ENCODE data around the gene RPP25L. TPM values are rescaled to one million over a fixed set of nuclear protein-coding genes. Genes with fewer than 3 reads are reported as not detected.

RPP25L gene
- polyA plus RNA-seq, 3 donors, result 20.1 to 42.3 (median 39.4) TPM

GRCh38 chr9:34568133-34568532 is 43.8 kb downstream of the RPP25L start:
- no peaks in the 10 kb centered on the region for H3K4me1 Mint-ChIP-seq
- Histone ChIP-seq H3K36me3 (replicated peaks in 1 of 2; ENCODE audit: control insufficient read depth in 1 of 2, insufficient read depth in 2 of 2, low read length in 2 of 2) (no peaks in the 10 kb centered on the region), H3K9ac (ENCODE audit: insufficient read depth, low read length, poor library complexity, severe bottlenecking) (no peak overlapping the region), H3K4me1 (ENCODE audit: control insufficient read depth in 1 of 2, insufficient read depth in 2 of 2, low read length in 2 of 2) (no peaks in the 10 kb centered on the region), H3K9me3 (replicated peaks in 1 of 2; ENCODE audit: control insufficient read depth in 1 of 2, insufficient read depth in 1 of 2, low read length in 2 of 2) (no peaks in the 10 kb centered on the region), H3K4me3 (replicated peaks in 1 of 3; ENCODE audit: low read depth in 2 of 3, low read length in 3 of 3) (no peak overlapping the region), H4K20me1 (ENCODE audit: insufficient read depth, low read length) (no peaks in the 10 kb centered on the region), H3K27me3 (ENCODE audit: control insufficient read depth in 2 of 2, insufficient read depth in 2 of 2, low read length in 2 of 2) (no peaks in the 10 kb centered on the region), H2AFZ (ENCODE audit: insufficient read depth, low read depth, low read length, poor library complexity, severe bottlenecking) (no peak overlapping the region), H3K79me2 (ENCODE audit: insufficient read depth, low read length) (no peaks in the 10 kb centered on the region), H3K27ac (ENCODE audit: low read depth in 1 of 2, low read length in 2 of 2) (no peak overlapping the region), H3K4me2 (replicated peaks; ENCODE audit: extremely low read depth, low read length, poor library complexity, severe bottlenecking) (no peak overlapping the region)
- no peak overlapping the region for H3K27ac Mint-ChIP-seq
- peaks cover 0 to 2% (median 0%) of the 10 kb centered on the region in 7 donors for H3K9me3 Mint-ChIP-seq
- H3K27me3 Mint-ChIP-seq (ENCODE audit: low read depth in 3 of 3), result peaks cover 17 to 21% (median 18%) of the 10 kb centered on the region in 3 donors
- no peak for DNase-seq
- 81% methylated on average over 3 of the region's 7 CpGs for WGBS (ENCODE audit: insufficient coverage)
- TF ChIP-seq, protein P1, sequence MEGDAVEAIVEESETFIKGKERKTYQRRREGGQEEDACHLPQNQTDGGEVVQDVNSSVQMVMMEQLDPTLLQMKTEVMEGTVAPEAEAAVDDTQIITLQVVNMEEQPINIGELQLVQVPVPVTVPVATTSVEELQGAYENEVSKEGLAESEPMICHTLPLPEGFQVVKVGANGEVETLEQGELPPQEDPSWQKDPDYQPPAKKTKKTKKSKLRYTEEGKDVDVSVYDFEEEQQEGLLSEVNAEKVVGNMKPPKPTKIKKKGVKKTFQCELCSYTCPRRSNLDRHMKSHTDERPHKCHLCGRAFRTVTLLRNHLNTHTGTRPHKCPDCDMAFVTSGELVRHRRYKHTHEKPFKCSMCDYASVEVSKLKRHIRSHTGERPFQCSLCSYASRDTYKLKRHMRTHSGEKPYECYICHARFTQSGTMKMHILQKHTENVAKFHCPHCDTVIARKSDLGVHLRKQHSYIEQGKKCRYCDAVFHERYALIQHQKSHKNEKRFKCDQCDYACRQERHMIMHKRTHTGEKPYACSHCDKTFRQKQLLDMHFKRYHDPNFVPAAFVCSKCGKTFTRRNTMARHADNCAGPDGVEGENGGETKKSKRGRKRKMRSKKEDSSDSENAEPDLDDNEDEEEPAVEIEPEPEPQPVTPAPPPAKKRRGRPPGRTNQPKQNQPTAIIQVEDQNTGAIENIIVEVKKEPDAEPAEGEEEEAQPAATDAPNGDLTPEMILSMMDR (IDR thresholded peaks at IDR 0.05), result no peak
- H3K4me3 Mint-ChIP-seq, result no peak overlapping the region
- H3K36me3 Mint-ChIP-seq, result no peaks in the 10 kb centered on the region
- intact Hi-C loops (cut with micrococcal nuclease), result no loop called here

DNA sequence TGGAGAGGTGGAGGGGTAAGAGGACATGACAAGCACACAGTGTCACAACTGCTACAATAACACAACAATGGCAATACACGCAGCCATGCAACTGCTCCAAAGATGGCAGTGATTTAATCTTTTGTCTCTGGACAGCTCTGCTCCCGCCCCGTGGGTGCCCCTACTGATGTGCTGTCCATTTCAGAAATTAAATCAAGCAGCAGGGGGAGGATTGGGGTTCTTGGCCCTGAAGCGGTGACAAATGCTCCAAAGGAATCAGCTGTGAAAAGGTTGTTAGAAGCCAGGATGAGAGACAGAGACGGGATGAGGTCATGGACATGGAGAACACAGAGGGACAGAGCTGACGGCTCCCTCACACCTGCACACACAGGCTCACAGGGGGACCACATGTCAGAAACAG is 44.9 kb downstream of the RPP25L start:
- no peaks in the 10 kb centered on the region for H3K36me3 Mint-ChIP-seq
- TF ChIP-seq, protein P1 (IDR thresholded peaks at IDR 0.05), result no peak
- no peaks in the 10 kb centered on the region for H3K36me3 ChIP-seq (replicated peaks in 1 of 2; ENCODE audit: control insufficient read depth in 1 of 2, insufficient read depth in 2 of 2, low read length in 2 of 2)
- no peak for DNase-seq
- H3K9ac ChIP-seq (ENCODE audit: insufficient read depth, low read length, poor library complexity, severe bottlenecking), result no peak overlapping the region
- intact Hi-C loops (cut with micrococcal nuclease), result no loop called here
- no peaks in the 10 kb centered on the region for H3K4me1 Mint-ChIP-seq
- no peak overlapping the region for H3K4me3 Mint-ChIP-seq
- whole genome bisulfite sequencing (ENCODE audit: insufficient coverage), result 88% methylated on average over 2 of the region's 6 CpGs
- H3K4me2 ChIP-seq (replicated peaks; ENCODE audit: extremely low read depth, low read length, poor library complexity, severe bottlenecking), result no peak overlapping the region
- H3K4me1 ChIP-seq (ENCODE audit: control insufficient read depth in 1 of 2, insufficient read depth in 2 of 2, low read length in 2 of 2), result no peaks in the 10 kb centered on the region
- H3K9me3 Mint-ChIP-seq, result peaks cover 0 to 8% (median 3%) of the 10 kb centered on the region in 7 donors
- no peak overlapping the region for H2AFZ ChIP-seq (ENCODE audit: insufficient read depth, low read depth, low read length, poor library complexity, severe bottlenecking)
- no peaks in the 10 kb centered on the region for H4K20me1 ChIP-seq (ENCODE audit: insufficient read depth, low read length)
- H3K27ac Mint-ChIP-seq, result no peak overlapping the region
- H3K27ac ChIP-seq (ENCODE audit: low read depth in 1 of 2, low read length in 2 of 2), result no peak overlapping the region
- peaks cover 0 to 2% of the 10 kb centered on the region in 2 donors for H3K27me3 ChIP-seq (ENCODE audit: control insufficient read depth in 2 of 2, insufficient read depth in 2 of 2, low read length in 2 of 2)
- peaks cover 18 to 23% (median 22%) of the 10 kb centered on the region in 3 donors for H3K27me3 Mint-ChIP-seq (ENCODE audit: low read depth in 3 of 3)
- H3K4me3 ChIP-seq (replicated peaks in 1 of 3; ENCODE audit: low read depth in 2 of 3, low read length in 3 of 3), result no peak overlapping the region
- no peaks in the 10 kb centered on the region for H3K79me2 ChIP-seq (ENCODE audit: insufficient read depth, low read length)
- peaks cover 0 to 6% of the 10 kb centered on the region in 2 donors for H3K9me3 ChIP-seq (replicated peaks in 1 of 2; ENCODE audit: control insufficient read depth in 1 of 2, insufficient read depth in 1 of 2, low read length in 2 of 2)
